HepG2 (cell line): ENCODE data around the gene FKBP1A. TPM values are rescaled to one million over a fixed set of nuclear protein-coding genes. Genes with fewer than 3 reads are reported as not detected.

Source experiments
- BRD4 ChIP-seq: sonication (generic); formaldehyde crosslinking; IDR thresholded peaks from 2 replicates; pipeline ENCODE4 v1.4.0; 2020; ENCODE audit warnings: missing genetic modification reagents
- GLI4 ChIP-seq: sonication (generic); formaldehyde crosslinking; IDR thresholded peaks from 2 replicates; pipeline ENCODE4 v1.5.1; 2020; ENCODE audit warnings: missing genetic modification reagents, mild to moderate bottlenecking, moderate library complexity, borderline replicate concordance
- KAT8 ChIP-seq: IDR thresholded peaks from 2 replicates; pipeline ENCODE4 v1.6.1; 2016; ENCODE audit warnings: missing genetic modification reagents, missing compliant biosample characterization
- MED1 ChIP-seq: sonication (generic); formaldehyde crosslinking; IDR thresholded peaks from 2 replicates; pipeline ENCODE4 v1.4.0; 2020; ENCODE audit warnings: missing genetic modification reagents
- MIER3 ChIP-seq: IDR thresholded peaks from 2 replicates; pipeline ENCODE4 v1.6.1; 2016; ENCODE audit warnings: missing compliant biosample characterization, borderline replicate concordance
- MIXL1 ChIP-seq: IDR thresholded peaks from 2 replicates; pipeline ENCODE4 v1.6.1; 2016
- NR2F6 ChIP-seq, 2 experiments: IDR thresholded peaks; 2 replicates each; pipeline ENCODE4 v1.6.1; 2016; ENCODE audit warnings: antibody characterized with exemption in 1 of 2, mild to moderate bottlenecking in 1 of 2
- SMAD9 ChIP-seq: sonication (generic); formaldehyde crosslinking; IDR thresholded peaks from 2 replicates; pipeline ENCODE4 v1.5.1; 2020; ENCODE audit warnings: mild to moderate bottlenecking, missing genetic modification reagents
- TAF1 ChIP-seq: sonication (generic); formaldehyde crosslinking; IDR thresholded peaks from 2 replicates; pipeline ENCODE4 v1.4.0; 2020; ENCODE audit warnings: missing genetic modification reagents
- TARDBP ChIP-seq: sonication (generic); formaldehyde crosslinking; IDR thresholded peaks from 2 replicates; pipeline ENCODE4 v1.8.0; 2022; ENCODE audit warnings: mild to moderate bottlenecking, missing genetic modification reagents
- ZBTB20 ChIP-seq: sonication (generic); formaldehyde crosslinking; IDR thresholded peaks from 2 replicates; pipeline ENCODE4 v1.8.1; 2023; ENCODE audit warnings: missing genetic modification reagents, low read depth, mild to moderate bottlenecking, borderline replicate concordance
- ZBTB21 ChIP-seq: sonication (generic); formaldehyde crosslinking; IDR thresholded peaks from 2 replicates; pipeline ENCODE4 v1.4.0; 2020; ENCODE audit warnings: missing genetic modification reagents
- ZBTB43 ChIP-seq: sonication (generic); formaldehyde crosslinking; conservative IDR thresholded peaks from 2 replicates; pipeline ENCODE4 v1.4.0; 2020; ENCODE audit warnings: missing genetic modification reagents
- ZMYM2 ChIP-seq: sonication (generic); formaldehyde crosslinking; IDR thresholded peaks from 2 replicates; pipeline ENCODE4 v1.8.0; 2022; ENCODE audit warnings: mild to moderate bottlenecking, missing genetic modification reagents
- ZNF160 ChIP-seq: sonication (generic); formaldehyde crosslinking; IDR thresholded peaks from 2 replicates; pipeline ENCODE4 v1.8.0; 2022; ENCODE audit warnings: mild to moderate bottlenecking, inconsistent platforms, missing genetic modification reagents
- ZNF280B ChIP-seq: sonication (generic); formaldehyde crosslinking; IDR thresholded peaks from 2 replicates; pipeline ENCODE4 v1.5.0; 2020; ENCODE audit warnings: missing genetic modification reagents, mild to moderate bottlenecking, borderline replicate concordance
- ZNF382 ChIP-seq: sonication (generic); formaldehyde crosslinking; IDR thresholded peaks from 2 replicates; pipeline ENCODE4 v1.5.0; 2020; ENCODE audit warnings: missing genetic modification reagents, mild to moderate bottlenecking, borderline replicate concordance
- ZNF414 ChIP-seq: sonication (generic); formaldehyde crosslinking; IDR thresholded peaks from 2 replicates; pipeline ENCODE4 v1.5.0; 2020; ENCODE audit warnings: missing genetic modification reagents
- ZNF431 ChIP-seq: sonication (generic); formaldehyde crosslinking; IDR thresholded peaks from 2 replicates; pipeline ENCODE4 v1.9.0; 2022; ENCODE audit warnings: missing genetic modification reagents, low read depth, mild to moderate bottlenecking, borderline replicate concordance
- ZNF44 ChIP-seq: sonication (generic); formaldehyde crosslinking; IDR thresholded peaks from 2 replicates; pipeline ENCODE4 v1.5.1; 2020; ENCODE audit warnings: mild to moderate bottlenecking, missing genetic modification reagents
- ZNF652 ChIP-seq: IDR thresholded peaks from 2 replicates; pipeline ENCODE4 v1.6.1; 2016; ENCODE audit warnings: low read depth, borderline replicate concordance
- ZNF704 ChIP-seq: sonication (generic); formaldehyde crosslinking; IDR thresholded peaks from 2 replicates; pipeline ENCODE4 v1.8.1; 2023; ENCODE audit warnings: mild to moderate bottlenecking, inconsistent platforms, moderate library complexity, missing genetic modification reagents, borderline replicate concordance
- ZNF766 ChIP-seq: sonication (generic); formaldehyde crosslinking; IDR thresholded peaks from 2 replicates; pipeline ENCODE4 v1.5.0; 2020; ENCODE audit warnings: missing genetic modification reagents, borderline replicate concordance
- ZSCAN25 ChIP-seq: sonication (generic); formaldehyde crosslinking; IDR thresholded peaks from 2 replicates; pipeline ENCODE4 v1.8.0; 2022; ENCODE audit warnings: mild to moderate bottlenecking, missing genetic modification reagents
- polyA plus RNA-seq, 8 experiments: library from polyadenylated mRNA; depleted of rRNA in 3 of 8; stranded (reverse) in 7 of 8; unstranded in 1 of 8; fragments of >200 nt; fragmentation: Illumina TruSeq in 4 of 8; extraction: Trizol in 4 of 8; gene quantifications; 2 replicates each; pipeline versions ENCODE4 v1.2.1 to v1.2.3, GENCODE V29; 2011 to 2016; ENCODE audit warnings: low read depth in 4 of 8, missing spikeins in 1 of 8, mixed read lengths in 1 of 8; ENCODE audit not compliant: insufficient read depth in 1 of 8
- total RNA-seq, 5 experiments: library from RNA; depleted of rRNA; stranded (reverse); fragments of >200 nt; fragmentation: Illumina TruSeq; extraction: Trizol; gene quantifications; 2 replicates each; pipeline ENCODE4 v1.2.3, GENCODE V29; 2016; ENCODE audit warnings: low read depth in 1 of 5

The FKBP1A gene
- total and polyA plus RNA-seq, 2 of the 13 experiments (the other 11 are each of a cell fraction or from before 2014, with no cell fraction given) = 119 to 468 TPM

GRCh38 chr20:1326031-1326930, 66.6 kb downstream of the FKBP1A start (continued):
- no peak for TF ChIP-seq ZNF704 (CRISPR knock-in tag)
- TF ChIP-seq ZNF382 (CRISPR knock-in tag) = no peak
- peak; percentile 28; the same call in 1 of the 2 replicates for TF ChIP-seq MED1
- peak; percentile 11; the same call in 1 of the 2 replicates for TF ChIP-seq ZNF280B (CRISPR knock-in tag)
- TF ChIP-seq ZNF431 = peak; percentile 16; the same call in 1 of the 2 replicates
- no peak for TF ChIP-seq TAF1 (CRISPR knock-in tag)
- 0 out of 2 replicates have a peak, but pooled peaks have one; percentile 21 for TF ChIP-seq GLI4
- 0 out of 2 replicates have a peak, but pooled peaks have one; percentile 17 for TF ChIP-seq ZNF766 (CRISPR knock-in tag)
- TF ChIP-seq BRD4 = peak; percentile 15; the same call in 1 of the 2 replicates
- TF ChIP-seq SMAD9 (CRISPR knock-in tag) = peak; percentile 84; the same call in 1 of the 2 replicates
- 0 out of 2 replicates have a peak, but pooled peaks have one; percentile 18 for TF ChIP-seq ZNF160 (CRISPR knock-in tag)
- no peak for TF ChIP-seq ZBTB43 (CRISPR knock-in tag)
- TF ChIP-seq ZNF44 = 0 out of 2 replicates have a peak, but pooled peaks have one; percentile 7
- TF ChIP-seq ZMYM2 (CRISPR knock-in tag) = peak; percentile 52; the same call in 1 of the 2 replicates
- TF ChIP-seq MIXL1 = peak; percentile 14; the same call in 1 of the 2 replicates
- no peak for TF ChIP-seq NR2F6 (IDR thresholded peaks at IDR 0.05)
- 0 out of 2 replicates have a peak, but pooled peaks have one; percentile 25 for TF ChIP-seq NR2F6 (CRISPR knock-in tag; IDR thresholded peaks at IDR 0.05)
- TF ChIP-seq ZNF652 (CRISPR knock-in tag) = peak; percentile 85
- peak; percentile 7; the same call in 1 of the 2 replicates for TF ChIP-seq ZSCAN25 (CRISPR knock-in tag)
- TF ChIP-seq ZBTB21 (CRISPR knock-in tag) = no peak
- no peak for TF ChIP-seq ZBTB20 (CRISPR knock-in tag)
- no peak for TF ChIP-seq TARDBP
- TF ChIP-seq MIER3 (CRISPR knock-in tag) = 0 out of 2 replicates have a peak, but pooled peaks have one; percentile 26
- TF ChIP-seq ZNF414 (CRISPR knock-in tag) = 0 out of 2 replicates have a peak, but pooled peaks have one; percentile 7
- no peak for TF ChIP-seq KAT8 (CRISPR knock-in tag)
